ENCODE data around the gene TMCC2.

DNA sequence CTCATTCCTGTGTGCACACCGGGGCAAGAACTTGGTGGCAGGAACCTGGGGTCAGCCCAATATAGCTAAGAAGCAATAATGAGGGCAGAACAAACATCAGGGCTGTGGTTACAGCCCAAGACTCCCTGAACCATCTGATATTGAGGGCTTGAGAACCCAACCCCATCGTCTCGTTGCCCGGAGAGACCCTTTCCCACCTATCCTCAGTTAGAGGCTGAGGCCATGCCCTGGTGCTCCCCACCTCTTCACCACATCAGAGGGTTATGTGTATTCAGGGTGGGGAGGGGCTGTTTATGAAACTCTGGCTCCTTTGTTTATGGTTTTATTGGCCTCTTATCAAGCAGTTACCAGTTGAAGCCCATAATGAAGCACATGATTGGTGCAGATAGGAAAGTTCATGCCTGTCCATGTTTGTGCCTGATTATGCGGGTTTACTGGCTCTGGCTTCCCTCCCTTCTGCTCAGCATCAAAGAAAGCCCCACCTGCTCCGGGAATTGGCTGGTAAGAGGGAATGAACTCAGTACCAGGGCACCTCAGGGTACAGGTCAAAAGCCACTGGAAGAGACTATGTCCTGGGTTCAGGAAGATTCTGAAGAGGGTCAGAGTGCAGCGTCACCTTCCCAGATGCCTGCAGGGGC, 79.3 kb downstream of the TMCC2 start:
- TF ChIP-seq RAD21 (IDR thresholded peaks at IDR 0.05; ENCODE audit: low read depth) (no peak), EP300 (IDR thresholded peaks at IDR 0.05; ENCODE audit: borderline replicate concordance) (no peak), FOXM1 (IDR thresholded peaks at IDR 0.05; ENCODE audit: borderline replicate concordance, low read depth) (no peak), TAF1 (IDR thresholded peaks at IDR 0.05; ENCODE audit: low read depth) (no peak)
- TF ChIP-seq, protein P1, sequence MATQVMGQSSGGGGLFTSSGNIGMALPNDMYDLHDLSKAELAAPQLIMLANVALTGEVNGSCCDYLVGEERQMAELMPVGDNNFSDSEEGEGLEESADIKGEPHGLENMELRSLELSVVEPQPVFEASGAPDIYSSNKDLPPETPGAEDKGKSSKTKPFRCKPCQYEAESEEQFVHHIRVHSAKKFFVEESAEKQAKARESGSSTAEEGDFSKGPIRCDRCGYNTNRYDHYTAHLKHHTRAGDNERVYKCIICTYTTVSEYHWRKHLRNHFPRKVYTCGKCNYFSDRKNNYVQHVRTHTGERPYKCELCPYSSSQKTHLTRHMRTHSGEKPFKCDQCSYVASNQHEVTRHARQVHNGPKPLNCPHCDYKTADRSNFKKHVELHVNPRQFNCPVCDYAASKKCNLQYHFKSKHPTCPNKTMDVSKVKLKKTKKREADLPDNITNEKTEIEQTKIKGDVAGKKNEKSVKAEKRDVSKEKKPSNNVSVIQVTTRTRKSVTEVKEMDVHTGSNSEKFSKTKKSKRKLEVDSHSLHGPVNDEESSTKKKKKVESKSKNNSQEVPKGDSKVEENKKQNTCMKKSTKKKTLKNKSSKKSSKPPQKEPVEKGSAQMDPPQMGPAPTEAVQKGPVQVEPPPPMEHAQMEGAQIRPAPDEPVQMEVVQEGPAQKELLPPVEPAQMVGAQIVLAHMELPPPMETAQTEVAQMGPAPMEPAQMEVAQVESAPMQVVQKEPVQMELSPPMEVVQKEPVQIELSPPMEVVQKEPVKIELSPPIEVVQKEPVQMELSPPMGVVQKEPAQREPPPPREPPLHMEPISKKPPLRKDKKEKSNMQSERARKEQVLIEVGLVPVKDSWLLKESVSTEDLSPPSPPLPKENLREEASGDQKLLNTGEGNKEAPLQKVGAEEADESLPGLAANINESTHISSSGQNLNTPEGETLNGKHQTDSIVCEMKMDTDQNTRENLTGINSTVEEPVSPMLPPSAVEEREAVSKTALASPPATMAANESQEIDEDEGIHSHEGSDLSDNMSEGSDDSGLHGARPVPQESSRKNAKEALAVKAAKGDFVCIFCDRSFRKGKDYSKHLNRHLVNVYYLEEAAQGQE (IDR thresholded peaks at IDR 0.05; ENCODE audit: low read depth), result no peak
- TF ChIP-seq, protein P2, sequence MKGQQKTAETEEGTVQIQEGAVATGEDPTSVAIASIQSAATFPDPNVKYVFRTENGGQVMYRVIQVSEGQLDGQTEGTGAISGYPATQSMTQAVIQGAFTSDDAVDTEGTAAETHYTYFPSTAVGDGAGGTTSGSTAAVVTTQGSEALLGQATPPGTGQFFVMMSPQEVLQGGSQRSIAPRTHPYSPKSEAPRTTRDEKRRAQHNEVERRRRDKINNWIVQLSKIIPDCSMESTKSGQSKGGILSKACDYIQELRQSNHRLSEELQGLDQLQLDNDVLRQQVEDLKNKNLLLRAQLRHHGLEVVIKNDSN (IDR thresholded peaks at IDR 0.05), result no peak

Data from Ishikawa (cell line).